Measurements from ENCODE around the gene PIK3C2G.

- no peak for TF ChIP-seq POLR2A (IDR thresholded peaks at IDR 0.05)
- no peak for TF ChIP-seq CTCF (IDR thresholded peaks at IDR 0.05)
These were observed 261.5 kb downstream of the PIK3C2G start for GRCh38 chr12:18522806-18523205.

All from thyroid gland (tissue), 4 donors.